ENCODE measurements around the gene CMIP.
"Not testable (repeated sequence)": the region's sequence is repeated elsewhere in the genome, so short reads cannot be mapped to it uniquely, and the experiment has no call there.

- not testable (repeated sequence) for TF ChIP-seq POLR2AphosphoS5 (IDR thresholded peaks at IDR 0.05); EP300 (IDR thresholded peaks at IDR 0.05; ENCODE audit: low read depth); POLR2A (IDR thresholded peaks at IDR 0.05)
- TF ChIP-seq, protein P1, sequence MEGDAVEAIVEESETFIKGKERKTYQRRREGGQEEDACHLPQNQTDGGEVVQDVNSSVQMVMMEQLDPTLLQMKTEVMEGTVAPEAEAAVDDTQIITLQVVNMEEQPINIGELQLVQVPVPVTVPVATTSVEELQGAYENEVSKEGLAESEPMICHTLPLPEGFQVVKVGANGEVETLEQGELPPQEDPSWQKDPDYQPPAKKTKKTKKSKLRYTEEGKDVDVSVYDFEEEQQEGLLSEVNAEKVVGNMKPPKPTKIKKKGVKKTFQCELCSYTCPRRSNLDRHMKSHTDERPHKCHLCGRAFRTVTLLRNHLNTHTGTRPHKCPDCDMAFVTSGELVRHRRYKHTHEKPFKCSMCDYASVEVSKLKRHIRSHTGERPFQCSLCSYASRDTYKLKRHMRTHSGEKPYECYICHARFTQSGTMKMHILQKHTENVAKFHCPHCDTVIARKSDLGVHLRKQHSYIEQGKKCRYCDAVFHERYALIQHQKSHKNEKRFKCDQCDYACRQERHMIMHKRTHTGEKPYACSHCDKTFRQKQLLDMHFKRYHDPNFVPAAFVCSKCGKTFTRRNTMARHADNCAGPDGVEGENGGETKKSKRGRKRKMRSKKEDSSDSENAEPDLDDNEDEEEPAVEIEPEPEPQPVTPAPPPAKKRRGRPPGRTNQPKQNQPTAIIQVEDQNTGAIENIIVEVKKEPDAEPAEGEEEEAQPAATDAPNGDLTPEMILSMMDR (IDR thresholded peaks at IDR 0.05) = not testable (repeated sequence)
Observed at GRCh38 chr16:81577272-81577671, 132.7 kb downstream of the CMIP start.

Data from transverse colon (tissue), 4 donors.